Endothelial cell of umbilical vein (primary cell): ENCODE measurements around the gene NBEA. TPM values are rescaled to one million over a fixed set of nuclear protein-coding genes. Genes with fewer than 3 reads are reported as not detected.

ENCODE experiments used
- BruUV-seq: library from RNA; stranded (reverse); fragments of 400-500 nt; replicated peaks from 2 replicates; lab custom pipeline; 2021; lab: Mats Ljungman, UMichigan
- CTCF ChIA-PET: fragments of 300-600, 350-600 bp; sonication (Branson Sonifier 250); formaldehyde crosslinking; loops from one replicate; lab custom pipeline; 2021; ENCODE audit warnings: antibody characterized with exemption, inconsistent platforms; lab: Charles Lee
- POLR2A ChIA-PET: fragments of 300-600, 350-600 bp; sonication (Branson Sonifier 250); formaldehyde crosslinking; loops from one replicate; lab custom pipeline; 2021; ENCODE audit warnings: antibody characterized with exemption, inconsistent platforms; lab: Charles Lee
- DNase-seq: peaks from one replicate; pipeline ENCODE4 v3.0.0-alpha.2; 2011; ENCODE audit warnings: low read depth, low spot score
- FAIRE-seq: peaks from 2 replicates; lab custom pipeline; 2011; peaks lifted over from hg19 to GRCh38; lab: Jason Lieb, UNC
- H2AFZ ChIP-seq: 2 replicates; pipeline ENCODE4 v1.6.0; 2012; ENCODE audit warnings: low read depth, low read length, control low read depth, inconsistent platforms
- H3K27ac ChIP-seq: 2 replicates; pipeline ENCODE4 v1.5.1; 2011; ENCODE audit warnings: low read depth, mild to moderate bottlenecking, control low read depth, low read length, moderate library complexity; ENCODE audit not compliant: insufficient read depth
- H3K27me3 ChIP-seq, 2 experiments: 2 replicates each; pipeline versions ENCODE4 v1.6.0 to v1.6.1; 2011; ENCODE audit warnings: low read length in 2 of 2, mixed read lengths in 1 of 2; ENCODE audit not compliant: control insufficient read depth in 2 of 2, insufficient read depth in 2 of 2
- H3K36me3 ChIP-seq, 2 experiments: 2 replicates in 1 of 2; 3 replicates in 1 of 2; pipeline ENCODE4 v1.5.1; 2011; ENCODE audit warnings: low read length in 2 of 2, mild to moderate bottlenecking in 1 of 2, moderate library complexity in 1 of 2; ENCODE audit not compliant: control insufficient read depth in 2 of 2, insufficient read depth in 2 of 2; ENCODE audit errors: extremely low read depth in 1 of 2
- H3K4me1 ChIP-seq: 3 replicates; pipeline ENCODE4 v1.5.1; 2011; ENCODE audit warnings: mild to moderate bottlenecking, low read length; ENCODE audit not compliant: control insufficient read depth, insufficient read depth; ENCODE audit errors: extremely low read depth
- H3K4me2 ChIP-seq: 2 replicates; pipeline ENCODE4 v1.6.1; 2011; ENCODE audit warnings: low read length, control low read depth, mixed read lengths; ENCODE audit not compliant: insufficient read depth
- H3K4me3 ChIP-seq, 3 experiments: fragments of 200-600 bp in 1 of 3; sonication (generic), shearing (Covaris generic) in 1 of 3; replicated peaks in 1 of 3; 2 replicates each; pipeline ENCODE4 v1.5.1; 2011 to 2016; ENCODE audit warnings: control low read depth in 3 of 3, low read length in 3 of 3, mild to moderate bottlenecking in 2 of 3, inconsistent platforms in 1 of 3, low read depth in 1 of 3, moderate library complexity in 1 of 3; ENCODE audit not compliant: insufficient read depth in 1 of 3
- H3K79me2 ChIP-seq: 2 replicates; pipeline ENCODE4 v1.6.0; 2012; ENCODE audit warnings: low read length, inconsistent platforms; ENCODE audit not compliant: control insufficient read depth, insufficient read depth
- H3K9ac ChIP-seq: replicated peaks from 2 replicates; pipeline ENCODE3; 2011; ENCODE audit warnings: low read length, control low read depth; ENCODE audit not compliant: insufficient read depth; ENCODE audit errors: extremely low read depth
- H3K9me1 ChIP-seq: replicated peaks from 3 replicates; pipeline ENCODE4 v1.6.0; 2011; ENCODE audit warnings: mild to moderate bottlenecking, low read length; ENCODE audit not compliant: control insufficient read depth, insufficient read depth; ENCODE audit errors: extremely low read depth
- H3K9me3 ChIP-seq: replicated peaks from 2 replicates; pipeline ENCODE4 v1.5.1; 2012; ENCODE audit warnings: low read length, inconsistent platforms; ENCODE audit not compliant: control insufficient read depth, insufficient read depth
- H4K20me1 ChIP-seq: replicated peaks from 2 replicates; pipeline ENCODE3; 2011; ENCODE audit warnings: mild to moderate bottlenecking, low read length; ENCODE audit not compliant: control insufficient read depth, insufficient read depth; ENCODE audit errors: extremely low read depth
- CTCF ChIP-seq, 2 donors: IDR thresholded peaks; 1 replicate in 1 of 2; 2 replicates in 1 of 2; pipeline ENCODE4 v1.5.1; 2011; ENCODE audit warnings: low read length in 2 of 2, mild to moderate bottlenecking in 2 of 2, moderate library complexity in 2 of 2, control low read depth in 1 of 2, inconsistent platforms in 1 of 2, low read depth in 1 of 2; ENCODE audit not compliant: insufficient read depth in 1 of 2; ENCODE audit errors: extremely low read depth in 1 of 2
- EZH2 ChIP-seq: IDR thresholded peaks from 2 replicates; pipeline ENCODE4 v1.6.1; 2012; ENCODE audit warnings: borderline replicate concordance, low read depth, mild to moderate bottlenecking, moderate library complexity, low read length, inconsistent platforms; ENCODE audit not compliant: severe bottlenecking
- FOS ChIP-seq: IDR thresholded peaks from 2 replicates; pipeline ENCODE4 v1.6.1; 2011; ENCODE audit warnings: mild to moderate bottlenecking, low read length, moderate library complexity, borderline replicate concordance; ENCODE audit not compliant: insufficient read depth
- GATA2 ChIP-seq: IDR thresholded peaks from 2 replicates; pipeline ENCODE4 v1.7.0; 2011; ENCODE audit warnings: low read depth, mild to moderate bottlenecking, moderate library complexity, mixed read lengths, low read length; ENCODE audit not compliant: insufficient read length, insufficient read depth
- JUN ChIP-seq: IDR thresholded peaks from 2 replicates; pipeline ENCODE4 v1.6.1; 2011; ENCODE audit warnings: borderline replicate concordance, low read depth; ENCODE audit not compliant: insufficient read length, insufficient read depth
- MAX ChIP-seq: IDR thresholded peaks from 2 replicates; pipeline ENCODE4 v1.6.1; 2011; ENCODE audit not compliant: insufficient read depth, insufficient read length
- MYC ChIP-seq: IDR thresholded peaks from one replicate; pipeline ENCODE4 v1.6.1; 2011; ENCODE audit warnings: mild to moderate bottlenecking, low read depth, low read length
- POLR2A ChIP-seq: IDR thresholded peaks from 2 replicates; pipeline ENCODE4 v1.6.1; 2012; ENCODE audit warnings: low read depth, mild to moderate bottlenecking, control low read depth, low read length
- POLR2AphosphoS5 ChIP-seq: IDR thresholded peaks from 2 replicates; pipeline ENCODE4 v1.6.1; 2012; ENCODE audit warnings: low read depth, mild to moderate bottlenecking, control low read depth, low read length, moderate library complexity; ENCODE audit not compliant: insufficient read depth
- dilution Hi-C: fragments of 300-500 bp; cut with MboI; formaldehyde crosslinking; loops from one replicate; pipeline ENCODE4 v1.15.0; 2019; ENCODE audit warnings: low sequenced_read_pairs; ENCODE audit not compliant: extremely low pct_ligation_motif_present
- intact Hi-C: fragments of 100-400 bp; cut with micrococcal nuclease; formaldehyde crosslinking; loops from one replicate; pipeline ENCODE4 v1.10.0; 2022
- polyA plus RNA-seq, 4 experiments: library from polyadenylated mRNA; depleted of rRNA in 3 of 4; stranded (reverse) in 3 of 4; unstranded in 1 of 4; fragments of >200 nt; gene quantifications; 2 replicates each; pipeline versions ENCODE4 v1.2.1 to v1.2.3, GENCODE V29; 2011 to 2012; ENCODE audit warnings: missing spikeins in 1 of 4
- total RNA-seq: library from RNA; stranded (reverse); gene quantifications from 2 replicates; pipeline ENCODE4 v1.2.3, GENCODE V29; 2021

Gene NBEA
- total and polyA plus RNA-seq, 2 donors (not counting 3 experiments of a cell fraction or from before 2014, with no cell fraction given) = 3.0 to 4.8 TPM

- ChIA-PET CTCF (no interaction called here), POLR2A (no interaction called here)
- FAIRE-seq (no peak), DNase-seq (no peak)
- intact Hi-C loops = no loop called here
- H3K4me2 ChIP-seq = no peak overlapping the region
- H3K9me1 ChIP-seq = no peaks in the 10 kb centered on the region
- no peaks in the 10 kb centered on the region for H3K27me3 ChIP-seq
- no peaks in the 10 kb centered on the region for H3K79me2 ChIP-seq
- no peaks in the 10 kb centered on the region for H4K20me1 ChIP-seq
- H2AFZ ChIP-seq = no peak overlapping the region
- TF ChIP-seq MAX = no peak
- TF ChIP-seq POLR2A = no peak
- TF ChIP-seq JUN = no peak
- no peak for TF ChIP-seq GATA2
- TF ChIP-seq FOS = no peak
- no peak for TF ChIP-seq CTCF (IDR thresholded peaks at IDR 0.05; ENCODE audit: extremely low read depth in 1 of 2, insufficient read depth in 1 of 2, low read depth in 1 of 2, low read length in 2 of 2)
- no peak for TF ChIP-seq POLR2AphosphoS5
- TF ChIP-seq MYC = no peak
- no peak for TF ChIP-seq EZH2
- BruUV-seq = no TSS peak
- no peak overlapping the region for H3K27ac ChIP-seq
- H3K9me3 ChIP-seq = no peaks in the 10 kb centered on the region
- no peak overlapping the region for H3K4me3 ChIP-seq
- dilution Hi-C loops = no loop called here
- no peaks in the 10 kb centered on the region for H3K4me1 ChIP-seq
- no peak overlapping the region for H3K9ac ChIP-seq
- no peaks in the 10 kb centered on the region for H3K36me3 ChIP-seq
Measured at GRCh38 chr13:35039012-35039411, 96.9 kb downstream of the NBEA start.
